PC-9 (cell line): ENCODE results near the gene TGFB1I1. TPM values are rescaled to one million over a fixed set of nuclear protein-coding genes. Genes with fewer than 3 reads are reported as not detected.
"Not testable (repeated sequence)": the region's sequence is repeated elsewhere in the genome, so short reads cannot be mapped to it uniquely, and the experiment has no call there.

Source experiments
- BruUV-seq: library from RNA; stranded (reverse); fragments of 400-500 nt; replicated peaks from 2 replicates; lab custom pipeline; 2021; lab: Mats Ljungman, UMichigan
- CTCF ChIA-PET: fragments of 300-600 bp; sonication (Branson Sonifier 250); formaldehyde crosslinking; loops from one replicate; lab custom pipeline; 2022; ENCODE audit warnings: antibody characterized with exemption; lab: Charles Lee
- POLR2A ChIA-PET: fragments of 300-600 bp; sonication (Branson Sonifier 250); formaldehyde crosslinking; loops from one replicate; lab custom pipeline; 2022; ENCODE audit warnings: antibody characterized with exemption; ENCODE audit not compliant: unreplicated experiment; lab: Charles Lee
- DNase-seq, 2 experiments: peaks; one replicate each; pipeline versions ENCODE4 v3.0.0 to v3.0.0-alpha.2; 2015 to 2022; ENCODE audit warnings: mixed read lengths in 1 of 2
- H2AFZ ChIP-seq: fragments of 200-600 bp; sonication (generic); 2 replicates; pipeline ENCODE4 v1.8.1; 2017; ENCODE audit warnings: antibody characterized with exemption
- H3F3A ChIP-seq: fragments of 200-600 bp; sonication (generic); 2 replicates; pipeline ENCODE4 v1.8.1; 2017; ENCODE audit warnings: antibody characterized with exemption, mild to moderate bottlenecking, low read depth; ENCODE audit not compliant: insufficient read depth
- H3K27ac ChIP-seq: fragments of 200-600 bp; sonication (generic); 2 replicates; pipeline ENCODE4 v1.6.1; 2016; ENCODE audit warnings: mixed run types
- H3K27me3 ChIP-seq: fragments of 200-600 bp; sonication (generic); 2 replicates; pipeline ENCODE4 v1.6.1; 2016; ENCODE audit warnings: low read depth, mixed run types; ENCODE audit not compliant: insufficient read depth
- H3K36me3 ChIP-seq: fragments of 200-600 bp; sonication (generic); 2 replicates; pipeline ENCODE4 v1.6.1; 2016; ENCODE audit warnings: low read depth, mixed run types
- H3K4me1 ChIP-seq: fragments of 200-600 bp; sonication (generic); replicated peaks from 2 replicates; pipeline ENCODE4 v1.6.1; 2016; ENCODE audit warnings: mixed run types; ENCODE audit not compliant: insufficient read depth
- H3K4me2 ChIP-seq: fragments of 200-600 bp; sonication (generic); 2 replicates; pipeline ENCODE4 v1.6.1; 2017; ENCODE audit warnings: mixed run types
- H3K4me3 ChIP-seq: fragments of 200-600 bp; sonication (generic); 2 replicates; pipeline ENCODE4 v1.6.1; 2016; ENCODE audit warnings: mixed run types
- H3K79me2 ChIP-seq: fragments of 200-600 bp; sonication (generic); 2 replicates; pipeline ENCODE4 v1.6.1; 2017; ENCODE audit warnings: low read depth, mixed run types
- H3K9me2 ChIP-seq: fragments of 200-600 bp; sonication (generic); 2 replicates; pipeline ENCODE4 v1.8.1; 2017; ENCODE audit warnings: mild to moderate bottlenecking; ENCODE audit not compliant: insufficient read depth
- H3K9me3 ChIP-seq: fragments of 200-600 bp; sonication (generic); 2 replicates; pipeline ENCODE4 v1.8.1; 2016; ENCODE audit warnings: low read depth; ENCODE audit not compliant: insufficient read depth
- H4K20me1 ChIP-seq: fragments of 200-600 bp; sonication (generic); 2 replicates; pipeline ENCODE4 v1.8.1; 2017; ENCODE audit not compliant: insufficient read depth
- CTCF ChIP-seq: fragments of 200-600 bp; sonication (generic); conservative IDR thresholded peaks from 2 replicates; pipeline ENCODE4 v1.6.1; 2017; ENCODE audit warnings: mixed run types, antibody characterized with exemption, mild to moderate bottlenecking, moderate library complexity
- EZH2 ChIP-seq: fragments of 200-600 bp; sonication (generic); IDR thresholded peaks from 2 replicates; pipeline ENCODE4 v1.8.0; 2017; ENCODE audit warnings: antibody characterized with exemption, low read depth
- intact Hi-C: fragments of 100-400 bp; cut with micrococcal nuclease; formaldehyde crosslinking; loops from one replicate; pipeline ENCODE4 v1.10.0; 2022; ENCODE audit not compliant: unreplicated experiment
- total RNA-seq: library from RNA; stranded (reverse); gene quantifications from 2 replicates; pipeline ENCODE4 v1.2.3, GENCODE V29; 2021

The TGFB1I1 gene
- total RNA-seq, 1 experiment from 2014 or later, result 9.0 TPM

- H4K20me1 ChIP-seq, result no peaks in the 10 kb centered on the region
- H2AFZ ChIP-seq, result no peak within 1 kb of the TSS
- POLR2A ChIA-PET, result no interaction called here
- H3F3A ChIP-seq, result peaks cover 9% of the 10 kb centered on the region
- no peaks in the 10 kb centered on the region for H3K79me2 ChIP-seq
- intact Hi-C loops, result no loop called here
- H3K9me3 ChIP-seq, result no peaks in the 10 kb centered on the region
- no TSS peak for BruUV-seq
- no peak within 1 kb of the TSS for H3K4me2 ChIP-seq
- TF ChIP-seq EZH2 (no peak), CTCF (no peak)
- no peaks in the 10 kb centered on the region for H3K36me3 ChIP-seq
- no peak within 1 kb of the TSS for H3K4me3 ChIP-seq
- CTCF ChIA-PET, result no interaction called here
- no peak within 1 kb of the TSS for H3K27ac ChIP-seq
- no peaks in the 10 kb centered on the region for H3K9me2 ChIP-seq
- DNase-seq, result no peak
- H3K4me1 ChIP-seq, result peaks cover 17% of the 10 kb centered on the region
- H3K27me3 ChIP-seq, result 0 out of 2 replicates have a peak, but pooled peaks cover 4% of the 10 kb centered on the region
Observed at GRCh38 chr16:31483081-31483480, 11.1 kb downstream of the TGFB1I1 start, which contains the start of gene SLC5A2. Gene SLC5A2 (plus strand): TSS chr16:31483123. CDS start chr16:31483137, 14 bp downstream.

- BruUV-seq, H3K4me2 ChIP-seq, H3K9me2 ChIP-seq, H4K20me1 ChIP-seq, H3K79me2 ChIP-seq, H3K4me1 ChIP-seq, CTCF ChIA-PET, H2AFZ ChIP-seq, H3K27ac ChIP-seq, H3K4me3 ChIP-seq, DNase-seq, H3K36me3 ChIP-seq, H3K9me3 ChIP-seq, POLR2A ChIA-PET, H3K27me3 ChIP-seq, H3F3A ChIP-seq, intact Hi-C loops: not testable (repeated sequence)
Observed at GRCh38 chr16:31484048-31484447, 12.1 kb downstream of the TGFB1I1 start.

- no peaks in the 10 kb centered on the region for H3K9me2 ChIP-seq
- no peaks in the 10 kb centered on the region for H3K79me2 ChIP-seq
- no peak overlapping the region for H3K4me3 ChIP-seq
- intact Hi-C loops, result no loop called here
- 0 out of 2 replicates have a peak, but pooled peaks cover 8% of the 10 kb centered on the region for H3K4me1 ChIP-seq
- BruUV-seq, result no TSS peak
- 0 out of 2 replicates have a peak, but pooled peaks cover 4% of the 10 kb centered on the region for H3K27me3 ChIP-seq
- POLR2A ChIA-PET, result no interaction called here
- H3K9me3 ChIP-seq, result no peaks in the 10 kb centered on the region
- no peak for TF ChIP-seq EZH2
- TF ChIP-seq CTCF, result no peak
- H2AFZ ChIP-seq, result no peak overlapping the region
- no peak overlapping the region for H3K27ac ChIP-seq
- CTCF ChIA-PET, result no interaction called here
- H3K36me3 ChIP-seq, result no peaks in the 10 kb centered on the region
- H3F3A ChIP-seq, result no peaks in the 10 kb centered on the region; the same call in 1 of the 2 replicates
- H4K20me1 ChIP-seq, result no peaks in the 10 kb centered on the region
- DNase-seq, result peak in 1 of 2 experiments; percentile 53
- no peak overlapping the region for H3K4me2 ChIP-seq
Observed at GRCh38 chr16:31484491-31485171, 12.7 kb downstream of the TGFB1I1 start.
